ENCODE results near the gene FOXD4L6.
"Not testable (repeated sequence)": the region's sequence is repeated elsewhere in the genome, so short reads cannot be mapped to it uniquely, and the experiment has no call there.

GRCh38 chr9:41090386-41090785 is 38.1 kb downstream of the FOXD4L6 start:
- not testable (repeated sequence) for TF ChIP-seq CTCF, POLR2A, EP300 (IDR thresholded peaks at IDR 0.05)

All from tibial nerve (tissue), 4 donors.